Nephron progenitor cell (in vitro differentiated cells): ENCODE results near the gene CKAP2.
"Not testable (repeated sequence)": the region's sequence is repeated elsewhere in the genome, so short reads cannot be mapped to it uniquely, and the experiment has no call there.

ENCODE experiments used
- DNase-seq: peaks from one replicate; pipeline ENCODE4 v3.0.0; 2021
- H3K27ac Mint-ChIP-seq: 2 replicates; pipeline ENCODE4 v1.8.0; 2021; ENCODE audit warnings: mild to moderate bottlenecking, moderate library complexity, mixed read lengths
- H3K27me3 Mint-ChIP-seq: 2 replicates; pipeline ENCODE4 v1.8.0; 2021; ENCODE audit warnings: mild to moderate bottlenecking, low read depth, mixed read lengths; ENCODE audit not compliant: poor library complexity
- H3K36me3 Mint-ChIP-seq: 2 replicates; pipeline ENCODE4 v1.8.0; 2021; ENCODE audit warnings: low read depth, mixed read lengths
- H3K4me1 Mint-ChIP-seq: 2 replicates; pipeline ENCODE4 v1.8.0; 2021; ENCODE audit warnings: mixed read lengths
- H3K4me3 Mint-ChIP-seq: 2 replicates; pipeline ENCODE4 v1.8.0; 2021; ENCODE audit warnings: mild to moderate bottlenecking, moderate library complexity, mixed read lengths
- H3K9me3 Mint-ChIP-seq: 2 replicates; pipeline ENCODE4 v1.8.0; 2021; ENCODE audit warnings: mild to moderate bottlenecking, moderate library complexity, mixed read lengths

CKAP2 gene

DNA sequence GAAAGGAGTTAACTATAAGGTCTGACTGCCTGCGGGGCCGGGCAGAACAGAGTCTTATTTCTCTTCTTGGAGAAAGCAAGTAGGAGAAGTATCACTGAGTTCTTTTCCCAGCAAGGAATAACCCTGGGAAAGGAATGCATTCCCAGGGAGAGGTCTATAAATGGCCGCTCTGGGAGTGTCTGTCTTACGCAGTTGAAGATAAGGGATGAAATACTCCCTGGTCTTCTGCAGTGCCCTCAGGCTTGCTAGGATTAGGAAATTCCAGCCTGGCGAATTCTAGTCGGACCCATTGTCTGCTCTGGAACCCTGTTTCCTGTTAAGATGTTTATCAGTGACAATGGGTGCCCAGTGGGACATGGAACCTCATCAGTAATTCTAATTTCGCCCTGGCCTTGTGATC, 47.0 kb downstream of the CKAP2 start:
- DNase-seq, H3K4me1 Mint-ChIP-seq, H3K27ac Mint-ChIP-seq: not testable (repeated sequence)

DNA sequence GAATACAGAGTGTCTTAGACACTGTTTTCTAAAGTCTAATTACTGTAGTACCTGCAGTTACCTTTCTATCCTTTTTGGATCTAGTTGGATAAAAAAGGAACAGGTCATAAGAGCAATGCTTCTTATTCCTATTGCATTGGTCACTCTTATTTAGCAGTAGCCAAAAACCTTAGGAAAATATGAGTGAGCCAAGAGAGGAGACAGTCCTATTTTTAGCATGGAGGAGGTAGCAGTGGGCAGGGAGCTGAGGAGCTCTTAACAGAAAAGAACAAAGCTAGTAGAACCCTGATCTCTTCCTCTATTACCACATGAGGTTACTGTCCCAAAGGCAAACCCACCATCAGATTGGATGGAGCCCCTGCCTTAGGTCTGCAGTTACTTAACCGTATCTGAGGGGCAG, 50.6 kb downstream of the CKAP2 start:
- H3K27me3 Mint-ChIP-seq, H3K27ac Mint-ChIP-seq, H3K4me1 Mint-ChIP-seq, H3K36me3 Mint-ChIP-seq, H3K4me3 Mint-ChIP-seq, DNase-seq: not testable (repeated sequence)
- peaks cover 25% of the 10 kb centered on the region for H3K9me3 Mint-ChIP-seq

More for the DNA sequence above, 47.0 kb downstream of the CKAP2 start:
- not testable (repeated sequence) for H3K27me3 Mint-ChIP-seq, H3K36me3 Mint-ChIP-seq, H3K4me3 Mint-ChIP-seq
- peaks cover 20% of the 10 kb centered on the region for H3K9me3 Mint-ChIP-seq

DNA sequence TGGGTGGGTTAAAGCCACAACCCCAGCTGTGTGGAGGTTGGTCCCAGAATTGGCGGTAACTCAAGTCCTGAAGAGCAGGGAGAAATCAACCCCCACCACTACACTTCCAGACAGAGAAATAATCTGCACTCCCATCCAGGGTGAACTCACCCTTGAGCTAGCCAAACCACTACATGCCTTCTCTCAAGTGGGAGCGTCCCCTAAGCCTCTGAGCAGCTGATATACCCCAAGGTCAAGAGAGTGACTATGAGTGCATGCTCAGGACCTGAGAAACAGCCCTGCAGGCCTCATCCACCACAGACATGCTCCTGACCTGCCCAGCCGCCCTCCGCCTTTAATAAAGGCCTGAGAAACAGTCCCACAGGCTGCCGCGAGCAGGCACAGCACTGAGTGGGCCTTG, 54.3 kb downstream of the CKAP2 start:
- not testable (repeated sequence) for H3K27me3 Mint-ChIP-seq, H3K27ac Mint-ChIP-seq, H3K4me3 Mint-ChIP-seq, H3K4me1 Mint-ChIP-seq, H3K36me3 Mint-ChIP-seq, DNase-seq
- H3K9me3 Mint-ChIP-seq, result peaks cover 19% of the 10 kb centered on the region

DNA sequence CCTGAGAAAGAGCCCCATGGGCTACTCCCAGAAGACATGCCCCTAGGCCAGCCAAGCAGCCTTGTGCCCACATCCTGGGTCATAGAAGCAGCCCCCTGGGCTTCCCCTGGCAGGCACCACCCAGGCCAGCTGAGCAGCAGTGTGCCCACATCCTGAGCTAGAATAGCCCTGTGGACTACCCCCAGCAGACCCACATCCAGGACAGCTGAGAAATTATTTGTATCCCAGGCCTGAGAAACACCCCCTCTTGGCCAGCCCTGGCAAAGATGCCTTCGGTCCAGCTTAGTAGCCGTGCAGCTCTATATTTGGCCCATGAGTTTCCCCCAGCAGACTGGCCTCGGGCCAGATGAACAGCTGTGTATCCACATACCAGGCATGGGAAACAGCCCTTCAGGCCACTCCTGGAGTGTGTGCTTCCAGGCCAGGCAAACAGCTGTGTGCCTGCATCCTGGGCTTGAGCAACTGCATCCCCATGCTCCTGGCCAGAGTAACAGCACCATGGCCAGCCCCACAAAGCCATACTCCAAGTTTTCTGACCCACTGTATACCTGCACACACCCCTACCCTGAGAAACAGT, 55.0 kb downstream of the CKAP2 start:
- peaks cover 19% of the 10 kb centered on the region for H3K9me3 Mint-ChIP-seq
- not testable (repeated sequence) for H3K4me3 Mint-ChIP-seq, DNase-seq, H3K36me3 Mint-ChIP-seq, H3K27me3 Mint-ChIP-seq, H3K4me1 Mint-ChIP-seq, H3K27ac Mint-ChIP-seq

DNA sequence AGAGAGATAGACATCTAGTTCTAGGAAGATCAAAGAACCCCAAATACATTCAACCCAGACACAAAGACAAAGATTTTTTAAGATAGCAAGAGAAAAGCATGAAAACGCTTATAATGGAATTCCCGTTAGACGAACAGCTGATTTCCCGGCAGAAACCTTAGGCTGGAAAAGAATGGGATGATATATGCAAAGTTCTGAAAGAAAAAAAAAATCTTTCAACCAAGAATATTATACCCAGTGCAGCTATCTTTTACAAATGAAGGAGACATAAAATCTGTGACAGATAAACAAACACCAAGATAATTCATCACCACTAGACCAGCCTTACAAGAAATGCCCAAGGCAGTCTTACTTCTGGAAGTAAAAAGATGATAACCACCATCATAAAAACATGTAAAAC, 56.3 kb downstream of the CKAP2 start:
- H3K4me3 Mint-ChIP-seq, H3K36me3 Mint-ChIP-seq, DNase-seq, H3K4me1 Mint-ChIP-seq, H3K27me3 Mint-ChIP-seq, H3K27ac Mint-ChIP-seq: not testable (repeated sequence)
- peaks cover 19% of the 10 kb centered on the region for H3K9me3 Mint-ChIP-seq

DNA sequence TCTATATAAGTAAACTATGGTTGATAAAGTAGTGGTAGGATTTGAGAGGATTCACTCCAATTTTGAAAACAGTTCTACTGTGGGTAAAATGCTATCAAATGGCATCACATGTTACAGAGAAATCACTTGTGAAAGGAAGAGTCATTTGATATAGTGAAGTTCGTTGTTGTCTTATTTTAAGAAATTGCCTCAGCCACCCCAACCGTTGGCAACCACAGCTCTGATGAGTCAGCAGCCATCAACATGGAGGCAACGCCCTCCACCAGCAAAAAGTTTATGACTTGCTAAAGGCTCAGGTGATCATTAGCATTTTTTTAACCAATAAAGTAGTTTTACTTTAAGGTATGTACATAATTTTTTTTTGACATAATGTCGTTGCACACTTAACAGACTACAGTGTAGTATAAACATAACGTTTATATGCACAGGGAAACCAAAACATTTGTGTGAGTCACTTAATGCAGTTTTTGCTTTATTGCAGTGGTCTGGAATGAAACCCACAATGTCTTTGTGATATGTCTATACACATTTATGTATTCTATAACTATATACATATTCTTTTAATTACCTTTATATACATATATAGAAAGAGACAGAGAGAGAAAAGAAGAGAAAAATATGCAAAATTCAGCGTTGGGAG, 58.8 kb downstream of the CKAP2 start:
- H3K27me3 Mint-ChIP-seq, H3K4me3 Mint-ChIP-seq, H3K4me1 Mint-ChIP-seq, H3K36me3 Mint-ChIP-seq, H3K27ac Mint-ChIP-seq, DNase-seq: not testable (repeated sequence)
- peaks cover 19% of the 10 kb centered on the region for H3K9me3 Mint-ChIP-seq

DNA sequence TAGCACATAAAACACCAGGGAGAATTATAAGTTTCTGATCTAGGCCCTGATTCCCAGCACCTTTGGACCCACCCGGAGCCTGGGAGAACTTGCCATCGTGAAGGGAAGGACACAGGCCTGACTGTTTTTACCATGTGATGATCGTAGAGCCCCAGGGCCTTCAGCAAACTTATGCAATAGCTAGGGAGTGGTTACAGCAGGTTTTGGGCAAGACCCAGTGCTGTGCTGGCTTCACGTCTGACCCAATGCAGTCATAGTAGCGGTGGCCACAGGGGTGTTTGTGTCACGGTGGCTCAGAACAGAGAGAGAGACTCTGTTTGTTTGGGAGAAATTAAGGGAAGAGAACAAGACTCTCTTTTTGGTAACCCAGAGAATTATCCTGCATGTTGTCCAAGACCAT, 68.0 kb downstream of the CKAP2 start:
- not testable (repeated sequence) for H3K4me3 Mint-ChIP-seq, DNase-seq, H3K27ac Mint-ChIP-seq, H3K36me3 Mint-ChIP-seq, H3K4me1 Mint-ChIP-seq, H3K27me3 Mint-ChIP-seq
- peaks cover 14% of the 10 kb centered on the region for H3K9me3 Mint-ChIP-seq
